ENCODE data around the gene LHX4. TPM values are rescaled to one million over a fixed set of nuclear protein-coding genes. Genes with fewer than 3 reads are reported as not detected.

Gene LHX4
- total RNA-seq, 1 experiment from 2014 or later = 0.28 TPM

DNA sequence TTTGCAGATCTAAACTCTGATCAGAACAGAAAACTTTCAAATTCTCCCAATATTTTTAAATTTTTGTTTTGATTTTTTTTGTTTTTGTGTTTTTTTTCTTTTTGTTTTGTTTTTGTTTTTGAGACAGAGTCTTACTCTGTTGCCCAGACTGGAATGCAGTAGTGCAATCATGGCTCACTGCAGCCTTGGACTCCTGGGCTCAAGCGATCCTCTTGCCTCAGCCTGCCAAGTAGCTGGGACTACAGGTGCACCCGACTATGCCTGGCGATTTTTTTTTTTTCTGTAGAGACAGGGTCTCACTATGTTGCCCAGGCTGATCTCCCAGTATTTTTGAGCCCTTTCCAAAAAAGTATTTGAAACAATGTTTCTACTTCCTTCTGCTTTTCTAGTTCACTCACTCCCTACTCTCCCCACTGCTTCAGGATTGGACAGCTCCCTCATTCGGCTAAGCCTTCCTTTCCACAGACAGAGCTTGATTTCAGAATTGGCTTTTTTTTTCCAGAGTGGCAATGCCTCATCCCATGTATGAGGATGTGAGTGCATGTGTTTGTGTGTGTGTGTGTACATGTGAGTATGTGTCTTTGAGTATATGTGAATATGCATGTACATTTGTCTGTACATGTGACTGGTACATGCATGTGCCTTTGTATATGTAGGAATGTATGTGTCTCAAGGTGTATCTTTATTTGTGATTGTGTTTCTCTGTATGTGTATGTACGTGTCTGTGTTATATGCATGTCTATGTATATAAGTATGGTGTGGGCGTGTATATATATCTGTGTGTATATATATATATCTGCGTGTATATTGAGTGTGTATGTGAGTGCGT, 11.9 kb downstream of the LHX4 start:
- no peak for DNase-seq (ENCODE audit: low spot score)

GRCh38 chr1:180243517-180244221, 13.6 kb downstream of the LHX4 start:
- no peak for DNase-seq (ENCODE audit: low spot score)

DNA sequence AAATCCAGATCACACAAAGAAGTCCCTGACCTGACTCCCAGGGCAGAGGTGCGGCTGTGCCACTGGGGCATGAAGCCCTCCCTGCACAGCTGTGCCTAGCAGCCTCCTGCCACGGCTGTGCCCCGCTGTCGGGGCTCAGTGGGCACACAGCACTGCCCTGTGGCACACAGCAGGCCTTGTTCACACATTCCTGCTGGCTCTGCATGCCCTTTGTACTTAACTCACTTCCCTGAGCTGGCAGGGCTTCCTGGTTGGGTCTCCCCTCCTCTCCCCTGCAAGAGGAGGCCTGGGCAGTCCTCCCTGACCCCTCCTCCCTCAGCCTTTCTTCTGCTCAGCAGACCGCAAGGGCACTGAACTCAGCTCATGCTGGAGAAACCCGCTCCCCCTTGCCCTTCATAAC, 14.8 kb downstream of the LHX4 start:
- peak; percentile 28 for DNase-seq (ENCODE audit: low spot score)

GRCh38 chr1:180246579-180246978, 16.5 kb downstream of the LHX4 start:
- DNase-seq (ENCODE audit: low spot score) = no peak

DNA sequence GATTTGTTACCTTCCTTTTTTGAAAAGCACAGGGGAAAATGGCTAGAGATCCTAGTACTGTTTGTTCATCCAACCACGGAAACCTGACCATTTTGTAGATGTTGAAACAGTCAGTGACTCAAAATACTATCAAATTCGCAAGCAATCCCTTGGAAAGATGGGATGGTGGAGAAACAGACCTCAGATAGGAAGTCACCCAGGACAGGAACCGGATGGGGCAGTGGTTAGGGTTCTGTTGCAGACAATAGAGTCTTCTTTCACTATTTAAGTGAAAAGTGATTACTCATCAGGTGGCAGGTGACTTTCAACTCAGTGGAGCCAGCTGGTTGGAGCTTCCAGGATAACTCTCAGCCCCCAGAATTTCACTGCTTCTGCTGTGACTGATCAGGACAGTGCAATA, 17.0 kb downstream of the LHX4 start:
- DNase-seq (ENCODE audit: low spot score) = no peak

GRCh38 chr1:180247580-180247979, 17.5 kb downstream of the LHX4 start:
- DNase-seq (ENCODE audit: low spot score) = no peak

GRCh38 chr1:180248176-180248575, 18.1 kb downstream of the LHX4 start:
- no peak for DNase-seq (ENCODE audit: low spot score)

GRCh38 chr1:180248731-180249681, 18.9 kb downstream of the LHX4 start:
- DNase-seq (ENCODE audit: low spot score) = no peak

DNA sequence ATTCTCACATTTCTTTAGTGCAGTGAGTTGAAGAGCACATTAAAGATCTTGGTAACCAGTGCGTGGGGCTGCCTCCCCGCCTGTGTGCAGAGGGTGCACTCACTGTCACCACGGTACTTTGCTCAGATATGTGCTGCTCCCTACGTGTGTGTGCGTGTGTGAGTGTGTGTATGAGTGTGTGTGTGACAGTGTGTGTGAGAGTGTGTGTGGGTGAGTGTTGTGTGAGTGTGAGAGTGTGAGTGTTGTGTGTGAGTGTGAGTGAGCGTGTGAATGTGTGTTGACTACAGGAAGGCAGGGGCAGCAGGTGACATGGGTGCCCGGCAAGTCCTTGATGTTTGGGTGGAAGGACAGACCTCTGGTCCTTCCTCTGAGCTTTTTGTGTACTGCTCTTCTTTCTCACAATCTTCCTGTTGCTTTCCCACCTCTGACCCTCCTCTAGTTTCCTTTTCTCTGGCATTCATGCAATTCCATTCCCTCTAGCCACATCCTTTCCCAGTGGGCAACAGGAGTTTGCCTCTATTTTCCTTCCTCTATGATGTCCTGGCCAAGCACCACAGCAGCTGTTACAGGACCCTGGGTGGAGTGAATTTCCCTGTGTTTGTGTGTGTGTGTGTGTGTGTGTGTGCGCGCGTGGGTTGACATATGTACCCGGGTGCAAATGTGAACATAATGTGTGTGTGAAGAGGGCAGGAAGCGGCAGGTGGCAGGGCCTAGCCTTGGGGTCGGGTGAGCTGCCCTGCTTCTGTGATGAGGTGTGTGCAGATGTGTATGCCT, 19.8 kb downstream of the LHX4 start:
- no peak for DNase-seq (ENCODE audit: low spot score)

GRCh38 chr1:180250499-180250770, 20.4 kb downstream of the LHX4 start:
- DNase-seq (ENCODE audit: low spot score) = no peak

- DNase-seq (ENCODE audit: low spot score) = no peak
Observed at GRCh38 chr1:180250883-180251509, 20.9 kb downstream of the LHX4 start.

- no peak for DNase-seq (ENCODE audit: low spot score)
Observed at GRCh38 chr1:180251526-180252305, 21.7 kb downstream of the LHX4 start.

DNA sequence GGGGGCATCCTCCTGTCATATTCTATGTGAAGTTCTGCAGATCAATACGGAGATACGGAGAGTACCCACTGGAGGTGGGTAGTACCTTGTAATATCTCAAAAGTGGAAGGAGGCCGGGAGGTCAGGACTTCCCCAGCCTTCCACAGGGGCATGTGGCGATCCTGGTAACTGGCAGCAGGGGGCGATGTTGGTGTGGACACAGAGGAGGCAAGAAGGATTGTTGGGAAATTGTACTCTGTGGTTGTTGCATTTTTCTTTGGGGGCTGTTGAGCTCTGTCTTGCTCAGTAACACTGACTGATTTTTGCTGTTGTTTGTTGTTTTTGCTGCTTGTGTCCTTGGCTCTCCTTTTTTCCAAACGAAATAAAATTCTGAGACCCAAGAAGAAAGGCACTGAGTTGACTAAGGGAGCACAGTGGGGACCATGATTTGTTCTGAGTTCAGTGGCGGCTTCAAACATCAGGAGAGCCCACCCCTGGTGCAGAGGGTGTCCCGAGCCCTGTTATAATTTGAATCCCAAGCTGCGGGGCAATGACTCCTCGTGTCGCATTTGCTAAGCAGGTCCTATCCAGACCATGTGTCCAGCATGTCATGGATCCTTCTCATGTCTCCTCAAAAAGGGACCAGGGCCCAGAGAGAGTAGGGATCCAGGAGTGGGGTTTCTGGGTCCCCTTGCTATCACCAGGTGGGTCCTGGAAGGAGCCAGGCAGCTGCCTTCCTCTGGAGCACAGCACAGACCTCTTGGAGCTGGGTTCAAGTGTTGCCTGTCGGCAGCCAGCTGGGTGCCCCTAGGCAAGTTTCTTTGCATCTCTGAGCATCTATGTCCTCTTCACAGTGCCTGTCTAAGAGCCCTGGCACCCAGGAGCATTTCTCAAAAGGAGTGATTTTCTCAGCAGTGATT, 22.8 kb downstream of the LHX4 start:
- DNase-seq (ENCODE audit: low spot score) = peak; percentile 72

- no peak for DNase-seq (ENCODE audit: low spot score)
Observed at GRCh38 chr1:180253585-180254495, 23.8 kb downstream of the LHX4 start.

GRCh38 chr1:180254496-180254819, 24.4 kb downstream of the LHX4 start:
- DNase-seq (ENCODE audit: low spot score) = no peak

DNA sequence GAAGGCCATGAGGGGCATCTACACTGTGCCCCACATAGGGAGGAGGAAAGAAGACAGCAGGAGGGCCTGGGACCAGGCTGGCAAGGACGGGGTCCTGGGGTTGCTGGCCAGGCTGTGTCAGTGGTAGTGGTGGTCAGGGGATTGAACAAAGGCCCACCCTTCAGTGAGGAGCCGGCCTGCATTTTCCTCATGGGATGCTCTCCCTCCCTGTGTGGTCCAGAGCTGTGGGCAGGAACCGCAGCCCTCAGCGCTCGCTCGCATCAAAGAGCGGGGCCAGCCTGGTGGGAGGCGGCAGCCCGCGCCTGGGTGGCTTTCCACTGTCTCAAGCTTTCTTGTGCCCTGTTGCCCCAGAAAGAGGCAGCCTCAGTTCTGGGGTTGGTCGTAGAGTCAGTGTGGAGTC, 24.8 kb downstream of the LHX4 start:
- DNase-seq (ENCODE audit: low spot score) = no peak

DNA sequence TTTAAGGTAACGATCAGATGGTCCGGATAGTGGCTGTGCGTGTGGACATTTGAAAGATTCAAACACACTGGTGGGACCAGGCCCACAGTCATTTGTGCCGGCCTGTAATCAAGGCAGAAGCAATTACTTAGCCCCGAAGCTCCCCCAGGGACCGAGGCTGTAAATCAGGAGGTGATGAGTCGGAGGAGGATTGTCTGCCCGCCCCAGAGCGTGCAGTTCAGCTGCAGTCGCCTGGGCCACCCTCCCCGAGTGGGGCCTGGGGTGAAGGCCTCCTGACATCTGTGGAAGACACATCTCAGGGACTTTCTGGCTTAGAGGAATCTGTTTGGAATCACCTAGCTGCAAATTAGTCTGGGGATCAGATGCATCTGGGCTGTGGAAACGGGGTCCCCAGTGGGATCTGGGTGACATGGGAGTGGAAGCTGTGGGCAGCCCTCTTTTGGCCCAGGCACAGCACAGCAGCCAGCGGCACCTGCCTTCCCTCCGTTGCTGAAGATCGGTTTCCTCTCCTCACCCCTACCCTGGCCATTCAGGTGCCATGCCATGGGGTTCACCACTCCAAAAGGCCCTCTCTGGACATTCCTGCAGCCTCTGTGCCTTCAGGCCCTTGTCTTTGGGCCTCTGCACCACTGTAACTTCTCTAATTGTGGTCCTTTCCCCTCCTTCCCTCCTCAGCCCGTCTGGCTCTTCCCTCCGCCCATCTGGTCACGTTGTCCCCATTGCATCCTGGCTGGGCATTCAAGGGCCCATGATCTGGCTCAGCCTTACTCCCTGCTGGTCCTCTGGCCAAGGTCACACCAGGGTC, 25.7 kb downstream of the LHX4 start:
- DNase-seq (ENCODE audit: low spot score) = no peak

Data from HT-29 (cell line).